ENCODE measurements around the gene AQP5.

DNA sequence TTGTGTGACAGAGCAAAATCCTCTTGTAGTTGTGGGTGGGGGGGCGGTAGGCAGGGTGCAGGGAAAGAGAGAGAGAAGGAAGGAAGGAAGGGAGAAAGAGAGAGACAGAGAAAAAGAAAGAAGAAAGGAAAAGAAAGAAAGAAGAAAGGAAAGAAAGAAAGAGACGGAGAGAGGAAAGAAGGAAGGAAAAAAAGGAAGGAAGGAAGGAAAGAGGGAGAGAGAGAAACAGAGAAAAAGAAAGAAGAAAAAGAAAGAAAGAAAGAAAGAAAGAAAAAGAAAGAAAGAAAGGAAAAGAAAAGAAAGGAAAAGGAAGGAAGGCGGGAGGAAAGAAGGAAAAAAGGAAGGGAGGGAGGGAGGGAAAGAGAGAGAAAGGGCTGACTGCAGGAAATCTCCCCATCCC, 40.4 kb upstream of the AQP5 start:
- TF ChIP-seq YY1 (IDR thresholded peaks at IDR 0.05; ENCODE audit: insufficient read depth, insufficient read length) (no peak), SUZ12 (IDR thresholded peaks at IDR 0.05; ENCODE audit: extremely low read depth, insufficient read depth, insufficient read length) (no peak)
